WTC11 (cell line): ENCODE results near the gene LCTL.

Experiments
- CTCF ChIP-seq: fragments of 200-600 bp; IDR thresholded peaks from 2 replicates; pipeline ENCODE4 v1.8.0; 2022; ENCODE audit warnings: antibody characterized with exemption
- FOXJ3 ChIP-seq: sonication (generic); formaldehyde crosslinking; IDR thresholded peaks from 2 replicates; pipeline ENCODE4 v1.9.0; 2021; ENCODE audit warnings: missing genetic modification reagents, mild to moderate bottlenecking, borderline replicate concordance
- FOXK1 ChIP-seq: sonication (generic); formaldehyde crosslinking; IDR thresholded peaks from 2 replicates; pipeline ENCODE4 v1.8.0; 2022; ENCODE audit warnings: mild to moderate bottlenecking, moderate library complexity, missing genetic modification reagents
- NFE2L1 ChIP-seq: sonication (generic); formaldehyde crosslinking; IDR thresholded peaks from 2 replicates; pipeline ENCODE4 v1.8.1; 2023; ENCODE audit warnings: missing genetic modification reagents
- NR1H2 ChIP-seq: sonication (generic); formaldehyde crosslinking; IDR thresholded peaks from 2 replicates; pipeline ENCODE4 v1.9.0; 2021; ENCODE audit warnings: mild to moderate bottlenecking, moderate library complexity, missing genetic modification reagents
- TCF7 ChIP-seq: sonication (generic); formaldehyde crosslinking; IDR thresholded peaks from 2 replicates; pipeline ENCODE4 v1.8.0; 2022; ENCODE audit warnings: mild to moderate bottlenecking, low read depth, missing genetic modification reagents, moderate library complexity
- TP53 ChIP-seq: sonication (generic); formaldehyde crosslinking; IDR thresholded peaks from 2 replicates; pipeline ENCODE4 v1.8.1; 2023; ENCODE audit warnings: mild to moderate bottlenecking, missing genetic modification reagents
- ZNF416 ChIP-seq: fragments of 250-450 bp; sonication (Bioruptor Pico); IDR thresholded peaks from 2 replicates; pipeline ENCODE4 v1.9.0; 2021; ENCODE audit warnings: mild to moderate bottlenecking, inconsistent platforms

DNA sequence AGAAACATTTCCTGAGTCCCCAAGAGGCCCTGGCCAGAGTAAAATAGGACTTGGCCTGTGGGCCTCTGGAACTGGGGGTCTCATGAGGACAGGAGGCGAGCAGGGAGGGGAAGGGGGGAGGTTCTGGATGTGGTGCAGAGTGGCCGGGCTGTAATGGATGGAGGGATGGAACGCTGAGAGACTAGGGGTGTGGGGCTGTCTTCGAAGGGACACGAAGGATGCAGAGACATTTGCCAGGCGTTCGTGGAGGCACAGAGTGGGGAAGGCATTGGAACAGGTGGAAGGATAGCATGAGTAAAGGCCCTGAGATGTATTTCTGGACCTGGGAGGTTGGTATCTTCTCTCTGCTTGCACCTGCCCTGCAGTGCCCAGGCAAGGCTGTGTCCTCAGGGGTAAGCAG lies 2.1 kb upstream of the LCTL start:
- TF ChIP-seq TP53 (CRISPR knock-in tag) = no peak
- TF ChIP-seq ZNF416 = no peak
- no peak for TF ChIP-seq CTCF
- TF ChIP-seq FOXJ3 (CRISPR knock-in tag) = no peak
- no peak for TF ChIP-seq TCF7 (CRISPR knock-in tag)
- no peak for TF ChIP-seq NR1H2
- no peak for TF ChIP-seq NFE2L1 (CRISPR knock-in tag)
- no peak for TF ChIP-seq FOXK1 (CRISPR knock-in tag)
